ENCODE results near the gene ZNF598.
A peak's percentile ranks its signal among the peaks of the same experiment; 100 is the strongest.

The ZNF598 gene

GRCh38 chr16:1998852-1999801 is 10.5 kb downstream of the ZNF598 start:
- in situ Hi-C loops (cut with MboI; ENCODE audit: low pct_unique_long_range_greater_than_20kb, low sequenced_read_pairs): no loop called here
- no peak for DNase-seq

- DNase-seq: no peak
- in situ Hi-C loops (cut with MboI; ENCODE audit: low pct_unique_long_range_greater_than_20kb, low sequenced_read_pairs): no loop called here
Measured at GRCh38 chr16:1998360-1998835, 11.2 kb downstream of the ZNF598 start.

- in situ Hi-C loops (cut with MboI; ENCODE audit: low pct_unique_long_range_greater_than_20kb, low sequenced_read_pairs): no loop called here
- no peak for DNase-seq
Measured at GRCh38 chr16:1997494-1998359, 11.9 kb downstream of the ZNF598 start.

- in situ Hi-C loops (cut with MboI; ENCODE audit: low pct_unique_long_range_greater_than_20kb, low sequenced_read_pairs): no loop called here
- no peak for DNase-seq
Measured at GRCh38 chr16:1993731-1994131, 15.9 kb downstream of the ZNF598 start.

GRCh38 chr16:1992704-1993317 is 16.8 kb downstream of the ZNF598 start:
- DNase-seq: no peak
- in situ Hi-C loops (cut with MboI; ENCODE audit: low pct_unique_long_range_greater_than_20kb, low sequenced_read_pairs): no loop called here

GRCh38 chr16:1991948-1992703 is 17.5 kb downstream of the ZNF598 start:
- no peak for DNase-seq
- in situ Hi-C loops (cut with MboI; ENCODE audit: low pct_unique_long_range_greater_than_20kb, low sequenced_read_pairs): no loop called here

- DNase-seq: no peak
- in situ Hi-C loops (cut with MboI; ENCODE audit: low pct_unique_long_range_greater_than_20kb, low sequenced_read_pairs): no loop called here
Measured at GRCh38 chr16:1991588-1991947, 18.1 kb downstream of the ZNF598 start.

- in situ Hi-C loops (cut with MboI; ENCODE audit: low pct_unique_long_range_greater_than_20kb, low sequenced_read_pairs): no loop called here
- no peak for DNase-seq
Measured at GRCh38 chr16:1991135-1991551, 18.5 kb downstream of the ZNF598 start.

- in situ Hi-C loops (cut with MboI; ENCODE audit: low pct_unique_long_range_greater_than_20kb, low sequenced_read_pairs): no loop called here
- no peak for DNase-seq
Measured at GRCh38 chr16:1990351-1991134, 19.1 kb downstream of the ZNF598 start.

- DNase-seq: no peak
- in situ Hi-C loops (cut with MboI; ENCODE audit: low pct_unique_long_range_greater_than_20kb, low sequenced_read_pairs): no loop called here
Measured at GRCh38 chr16:1990101-1990350, 19.6 kb downstream of the ZNF598 start.

- no peak for DNase-seq
- in situ Hi-C loops (cut with MboI; ENCODE audit: low pct_unique_long_range_greater_than_20kb, low sequenced_read_pairs): no loop called here
Measured at GRCh38 chr16:1989209-1990100, 20.2 kb downstream of the ZNF598 start, which contains the start of gene SYNGR3. Gene SYNGR3 (plus strand): TSS chr16:1989970. CDS start chr16:1990103, 133 bp downstream.

- in situ Hi-C loops (cut with MboI; ENCODE audit: low pct_unique_long_range_greater_than_20kb, low sequenced_read_pairs): no loop called here
- DNase-seq: no peak
Measured at GRCh38 chr16:1987198-1987597, 22.4 kb downstream of the ZNF598 start.

GRCh38 chr16:1985466-1986150 is 24.0 kb downstream of the ZNF598 start:
- in situ Hi-C loops (cut with MboI; ENCODE audit: low pct_unique_long_range_greater_than_20kb, low sequenced_read_pairs): no loop called here
- no peak for DNase-seq

GRCh38 chr16:1984347-1985225 is 25.0 kb downstream of the ZNF598 start:
- in situ Hi-C loops (cut with MboI; ENCODE audit: low pct_unique_long_range_greater_than_20kb, low sequenced_read_pairs): no loop called here
- DNase-seq: no peak

GRCh38 chr16:1983544-1984346 is 25.9 kb downstream of the ZNF598 start, which contains the start of gene GFER:
Gene GFER (plus strand): TSS chr16:1984193. CDS start chr16:1984219, 26 bp downstream.
- peak; percentile 88 for DNase-seq
- in situ Hi-C loops (cut with MboI; ENCODE audit: low pct_unique_long_range_greater_than_20kb, low sequenced_read_pairs): no loop called here

Measured in KBM-7 (cell line).